SK-N-SH (cell line): Measurements from ENCODE around the gene ZFP69. TPM values are rescaled to one million over a fixed set of nuclear protein-coding genes. Genes with fewer than 3 reads are reported as not detected.

ENCODE experiments used
- CTCF ChIA-PET: fragments of 300-600, 350-600 bp; formaldehyde crosslinking; extraction: SDS; loops from one replicate; lab custom pipeline; 2021; lab: Yijun Ruan, JAX
- POLR2A ChIA-PET: fragments of 350-600 bp; sonication (Branson Sonifier 250); formaldehyde crosslinking; extraction: SDS; loops from one replicate; lab custom pipeline; 2020; ENCODE audit warnings: antibody characterized with exemption, inconsistent platforms; lab: Yijun Ruan, JAX
- DNase-seq: peaks from one replicate; pipeline ENCODE4 v3.0.0; 2012
- H2AFZ ChIP-seq: fragments of 200-600 bp; sonication (generic); 2 replicates; pipeline ENCODE4 v1.8.1; 2016; ENCODE audit warnings: antibody characterized with exemption, mild to moderate bottlenecking, low read depth
- H3F3A ChIP-seq: fragments of 200-600 bp; sonication (generic); replicated peaks from 2 replicates; pipeline ENCODE3; 2016; ENCODE audit warnings: antibody characterized with exemption, mild to moderate bottlenecking; ENCODE audit not compliant: insufficient read depth
- H3K27ac ChIP-seq, 2 experiments: fragments of 200-500 bp in 1 of 2; fragments of 200-600 bp in 1 of 2; sonication (Bioruptor generic) in 1 of 2; sonication (generic), shearing (Covaris generic) in 1 of 2; 2 replicates each; pipeline versions ENCODE4 v1.5.1 to v1.6.1; 2014 to 2016; ENCODE audit warnings: low read depth in 2 of 2, inconsistent platforms in 1 of 2, low read length in 1 of 2, mild to moderate bottlenecking in 1 of 2, mixed read lengths in 1 of 2
- H3K27me3 ChIP-seq: fragments of 200-600 bp; sonication (generic), shearing (Covaris generic); 2 replicates; pipeline ENCODE4 v1.6.1; 2016; ENCODE audit warnings: mixed run types; ENCODE audit not compliant: insufficient read depth
- H3K36me3 ChIP-seq, 2 experiments: fragments of 200-500 bp in 1 of 2; fragments of 200-600 bp in 1 of 2; sonication (Bioruptor generic) in 1 of 2; sonication (generic) in 1 of 2; replicated peaks in 1 of 2; 2 replicates each; pipeline versions ENCODE3 to v1.5.1; 2014 to 2016; ENCODE audit warnings: low read length in 1 of 2, mild to moderate bottlenecking in 1 of 2; ENCODE audit not compliant: insufficient read depth in 2 of 2, control insufficient read depth in 1 of 2
- H3K4me1 ChIP-seq, 2 experiments: fragments of 200-500 bp in 1 of 2; fragments of 200-600 bp in 1 of 2; sonication (Bioruptor generic) in 1 of 2; sonication (generic), shearing (Covaris generic) in 1 of 2; 2 replicates each; pipeline versions ENCODE4 v1.5.1 to v1.6.1; 2014 to 2016; ENCODE audit warnings: low read depth in 1 of 2, low read length in 1 of 2, mixed run types in 1 of 2; ENCODE audit not compliant: insufficient read depth in 2 of 2, control insufficient read depth in 1 of 2
- H3K4me2 ChIP-seq: fragments of 200-600 bp; sonication (generic), shearing (Covaris generic); 2 replicates; pipeline ENCODE4 v1.6.1; 2017; ENCODE audit warnings: mixed run types
- H3K4me3 ChIP-seq, 2 experiments: fragments of 200-500 bp in 1 of 2; fragments of 200-600 bp in 1 of 2; sonication (Bioruptor generic) in 1 of 2; sonication (generic), shearing (Covaris generic) in 1 of 2; 2 replicates each; pipeline versions ENCODE4 v1.5.1 to v1.8.1; 2014 to 2016; ENCODE audit warnings: low read depth in 2 of 2, inconsistent platforms in 1 of 2, low read length in 1 of 2, mild to moderate bottlenecking in 1 of 2, mixed read lengths in 1 of 2, moderate library complexity in 1 of 2
- H3K79me2 ChIP-seq: fragments of 200-600 bp; sonication (generic); 2 replicates; pipeline ENCODE4 v1.8.1; 2017; ENCODE audit warnings: mild to moderate bottlenecking; ENCODE audit not compliant: insufficient read depth
- H3K9ac ChIP-seq: fragments of 200-600 bp; sonication (generic); 2 replicates; pipeline ENCODE4 v1.6.1; 2017; ENCODE audit warnings: mixed run types
- H3K9me2 ChIP-seq: fragments of 200-600 bp; sonication (generic); 2 replicates; pipeline ENCODE4 v1.6.1; 2017; ENCODE audit warnings: mixed run types
- H3K9me3 ChIP-seq: fragments of 200-600 bp; sonication (generic); 2 replicates; pipeline ENCODE4 v1.6.1; 2017; ENCODE audit warnings: mixed run types, mild to moderate bottlenecking, moderate library complexity
- H4K20me1 ChIP-seq: fragments of 200-600 bp; sonication (generic); 2 replicates; pipeline ENCODE4 v1.6.1; 2017; ENCODE audit warnings: mild to moderate bottlenecking, mixed run types; ENCODE audit not compliant: insufficient read depth
- EZH2phosphoT487 ChIP-seq: fragments of 200-600 bp; sonication (generic); IDR thresholded peaks from 2 replicates; pipeline ENCODE4 v1.6.1; 2017; ENCODE audit warnings: low read depth, mixed run types, mild to moderate bottlenecking, antibody characterized with exemption, moderate library complexity, borderline replicate concordance
- FOSL2 ChIP-seq: IDR thresholded peaks from 2 replicates; pipeline ENCODE4 v1.4.0; 2012; ENCODE audit warnings: low read depth, mild to moderate bottlenecking, moderate library complexity, borderline replicate concordance
- GABPA ChIP-seq: IDR thresholded peaks from 2 replicates; pipeline ENCODE4 v1.4.0; 2012; ENCODE audit warnings: low read depth, mild to moderate bottlenecking
- JUND ChIP-seq: IDR thresholded peaks from 2 replicates; pipeline ENCODE4 v1.4.0; 2012
- MXI1 ChIP-seq: IDR thresholded peaks from 2 replicates; pipeline ENCODE4 v1.6.1; 2012; ENCODE audit warnings: mild to moderate bottlenecking, low read depth, low read length, improper control_type of control experiment
- NFIC ChIP-seq: IDR thresholded peaks from 2 replicates; pipeline ENCODE4 v1.4.0; 2012; ENCODE audit warnings: borderline replicate concordance
- NRF1 ChIP-seq: IDR thresholded peaks from 2 replicates; pipeline ENCODE4 v1.6.1; 2012; ENCODE audit warnings: low read depth, mild to moderate bottlenecking, low read length
- RAD21 ChIP-seq: IDR thresholded peaks from 2 replicates; pipeline ENCODE4 v1.6.1; 2012; ENCODE audit warnings: mild to moderate bottlenecking, low read length
- SMC3 ChIP-seq: IDR thresholded peaks from 2 replicates; pipeline ENCODE4 v1.6.1; 2012; ENCODE audit warnings: low read depth, low read length, improper control_type of control experiment
- TAF1 ChIP-seq: IDR thresholded peaks from 2 replicates; pipeline ENCODE4 v1.6.1; 2012; ENCODE audit warnings: low read depth, mild to moderate bottlenecking, low read length, moderate library complexity, borderline replicate concordance
- TEAD4 ChIP-seq: IDR thresholded peaks from 2 replicates; pipeline ENCODE4 v1.4.0; 2012; ENCODE audit warnings: mild to moderate bottlenecking, borderline replicate concordance; ENCODE audit not compliant: insufficient read depth
- WGBS: methylation state at CpG from one replicate; pipeline ENCODE4 v1.1.6; 2017; ENCODE audit warnings: low lambda C conversion rate; 5-methylcytosine and 5-hydroxymethylcytosine counted together
- polyA plus RNA-seq, 3 experiments: library from polyadenylated mRNA; depleted of rRNA; stranded (reverse); fragments of >200 nt; gene quantifications; 2 replicates each; pipeline ENCODE4 v1.2.3, GENCODE V29; 2012
- TF ChIP-seq, protein P1 (sequence below): IDR thresholded peaks from 2 replicates; pipeline ENCODE4 v1.4.0; 2012; ENCODE audit warnings: low read depth, borderline replicate concordance
- TF ChIP-seq, protein P2 (sequence below): IDR thresholded peaks from 2 replicates; pipeline ENCODE4; 2012
- TF ChIP-seq, protein P3 (sequence below): fragments of 200-600 bp; sonication (generic); IDR thresholded peaks from 2 replicates; pipeline ENCODE4 v1.6.1; 2017; ENCODE audit warnings: antibody characterized with exemption, mild to moderate bottlenecking, moderate library complexity

ZFP69 gene
- polyA plus RNA-seq, 1 of the 3 experiments (the other 2 are of a cell fraction), result 1.9 TPM

DNA sequence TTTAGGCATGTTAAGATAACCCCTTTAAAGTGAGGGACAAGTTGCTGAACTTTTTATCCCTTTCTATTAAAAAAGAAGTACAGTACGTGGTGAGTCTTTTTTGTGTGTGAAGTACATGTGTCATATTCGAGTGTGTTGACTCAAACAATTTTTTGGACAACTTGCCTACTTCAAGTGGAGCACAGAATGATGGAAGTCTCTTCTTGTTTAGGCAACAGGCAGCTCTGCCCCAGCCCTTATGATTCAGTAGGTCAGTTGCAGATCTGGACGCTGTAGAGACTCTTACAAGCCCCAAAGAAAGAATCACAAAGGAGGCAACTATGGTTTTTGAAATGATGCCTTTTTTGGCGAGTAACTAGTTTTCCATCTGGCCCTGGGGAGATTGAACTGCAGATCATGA, 41.2 kb upstream of the ZFP69 start:
- 77% methylated on average over 4 of the region's 4 CpGs for WGBS
- no peak overlapping the region for H3K4me2 ChIP-seq
- TF ChIP-seq, protein P1, sequence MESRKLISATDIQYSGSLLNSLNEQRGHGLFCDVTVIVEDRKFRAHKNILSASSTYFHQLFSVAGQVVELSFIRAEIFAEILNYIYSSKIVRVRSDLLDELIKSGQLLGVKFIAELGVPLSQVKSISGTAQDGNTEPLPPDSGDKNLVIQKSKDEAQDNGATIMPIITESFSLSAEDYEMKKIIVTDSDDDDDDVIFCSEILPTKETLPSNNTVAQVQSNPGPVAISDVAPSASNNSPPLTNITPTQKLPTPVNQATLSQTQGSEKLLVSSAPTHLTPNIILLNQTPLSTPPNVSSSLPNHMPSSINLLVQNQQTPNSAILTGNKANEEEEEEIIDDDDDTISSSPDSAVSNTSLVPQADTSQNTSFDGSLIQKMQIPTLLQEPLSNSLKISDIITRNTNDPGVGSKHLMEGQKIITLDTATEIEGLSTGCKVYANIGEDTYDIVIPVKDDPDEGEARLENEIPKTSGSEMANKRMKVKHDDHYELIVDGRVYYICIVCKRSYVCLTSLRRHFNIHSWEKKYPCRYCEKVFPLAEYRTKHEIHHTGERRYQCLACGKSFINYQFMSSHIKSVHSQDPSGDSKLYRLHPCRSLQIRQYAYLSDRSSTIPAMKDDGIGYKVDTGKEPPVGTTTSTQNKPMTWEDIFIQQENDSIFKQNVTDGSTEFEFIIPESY, result no peak
- no peak for TF ChIP-seq TAF1
- TF ChIP-seq NRF1, result no peak
- no peak for TF ChIP-seq TEAD4
- no peak for TF ChIP-seq JUND
- TF ChIP-seq, protein P2, sequence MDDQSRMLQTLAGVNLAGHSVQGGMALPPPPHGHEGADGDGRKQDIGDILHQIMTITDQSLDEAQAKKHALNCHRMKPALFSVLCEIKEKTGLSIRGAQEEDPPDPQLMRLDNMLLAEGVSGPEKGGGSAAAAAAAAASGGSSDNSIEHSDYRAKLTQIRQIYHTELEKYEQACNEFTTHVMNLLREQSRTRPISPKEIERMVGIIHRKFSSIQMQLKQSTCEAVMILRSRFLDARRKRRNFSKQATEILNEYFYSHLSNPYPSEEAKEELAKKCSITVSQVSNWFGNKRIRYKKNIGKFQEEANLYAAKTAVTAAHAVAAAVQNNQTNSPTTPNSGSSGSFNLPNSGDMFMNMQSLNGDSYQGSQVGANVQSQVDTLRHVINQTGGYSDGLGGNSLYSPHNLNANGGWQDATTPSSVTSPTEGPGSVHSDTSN, result no peak
- TF ChIP-seq GABPA, result no peak
- TF ChIP-seq EZH2phosphoT487, result no peak
- no peak for TF ChIP-seq NFIC
- no peak for TF ChIP-seq MXI1
- TF ChIP-seq, all 33 proteins: peak for 0
- Histone ChIP-seq H4K20me1 (no peaks in the 10 kb centered on the region), H2AFZ (no peak overlapping the region), H3K9me3 (no peaks in the 10 kb centered on the region), H3K4me1 (no peaks in the 10 kb centered on the region), H3F3A (no peaks in the 10 kb centered on the region), H3K36me3 (peaks cover 0 to 3% of the 10 kb centered on the region in 2 experiments), H3K27me3 (no peaks in the 10 kb centered on the region), H3K27ac (no peak overlapping the region), H3K4me3 (no peak overlapping the region), H3K9me2 (no peaks in the 10 kb centered on the region), H3K9ac (no peak overlapping the region), H3K79me2 (no peaks in the 10 kb centered on the region)
- ChIA-PET POLR2A (no interaction called here), CTCF (interaction anchor here (1.4 to 4.2 kb wide), 3 partner anchors 31 to 291 kb away, joined by 3 to 30 read pairs (median 12); no protein-coding TSS in a partner anchor)
- DNase-seq, result no peak

DNA sequence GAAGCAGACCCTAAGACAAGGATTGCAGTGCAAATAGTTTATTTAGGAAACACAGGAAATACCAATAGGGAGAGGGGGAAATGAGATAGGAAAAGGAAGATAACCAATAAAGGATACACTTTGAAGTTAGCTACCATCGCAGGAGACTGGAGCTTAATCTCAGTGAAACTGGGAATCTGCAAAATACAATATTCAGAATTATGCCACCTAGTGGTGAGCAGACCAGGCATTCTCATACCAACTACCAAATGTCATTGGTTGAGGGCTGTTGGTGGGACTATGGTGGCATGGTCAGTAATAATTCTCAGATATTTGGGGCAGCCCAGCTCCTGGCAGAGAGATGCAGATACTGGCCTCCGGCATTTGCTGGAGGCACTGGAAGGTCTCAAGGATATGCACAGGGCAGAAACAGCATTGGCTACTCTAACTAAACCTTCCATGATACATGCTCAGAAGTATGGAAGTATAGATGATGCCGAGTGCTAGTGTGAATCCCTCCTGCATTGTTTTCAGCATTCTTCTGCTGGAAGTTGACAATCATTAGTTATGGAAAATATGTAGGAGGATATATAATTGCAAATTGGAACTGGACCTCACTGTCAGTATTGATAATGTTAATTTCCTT, 38.6 kb upstream of the ZFP69 start:
- CTCF ChIA-PET, result interaction anchor here (0.6 to 4.2 kb wide), 28 partner anchors 9 to 494 kb away, joined by 3 to 30 read pairs (median 4); partner anchors contain the start of genes ZFP69 and ZFP69B
- Histone ChIP-seq H3K9me2 (no peaks in the 10 kb centered on the region), H3K4me1 (no peaks in the 10 kb centered on the region), H3K4me3 (no peak overlapping the region), H4K20me1 (no peaks in the 10 kb centered on the region), H3K79me2 (no peaks in the 10 kb centered on the region), H3K9ac (no peak overlapping the region), H3K27me3 (no peaks in the 10 kb centered on the region), H3K4me2 (no peak overlapping the region), H3K9me3 (no peaks in the 10 kb centered on the region), H2AFZ (no peak overlapping the region), H3K27ac (no peak overlapping the region), H3F3A (no peaks in the 10 kb centered on the region), H3K36me3 (no peaks in the 10 kb centered on the region)
- 71% methylated on average over 3 of the region's 3 CpGs for WGBS
- POLR2A ChIA-PET, result no interaction called here
- TF ChIP-seq SMC3 (peak; percentile 46), FOSL2 (no peak), GABPA (no peak), RAD21 (peak; percentile 52)
- TF ChIP-seq, protein P3, sequence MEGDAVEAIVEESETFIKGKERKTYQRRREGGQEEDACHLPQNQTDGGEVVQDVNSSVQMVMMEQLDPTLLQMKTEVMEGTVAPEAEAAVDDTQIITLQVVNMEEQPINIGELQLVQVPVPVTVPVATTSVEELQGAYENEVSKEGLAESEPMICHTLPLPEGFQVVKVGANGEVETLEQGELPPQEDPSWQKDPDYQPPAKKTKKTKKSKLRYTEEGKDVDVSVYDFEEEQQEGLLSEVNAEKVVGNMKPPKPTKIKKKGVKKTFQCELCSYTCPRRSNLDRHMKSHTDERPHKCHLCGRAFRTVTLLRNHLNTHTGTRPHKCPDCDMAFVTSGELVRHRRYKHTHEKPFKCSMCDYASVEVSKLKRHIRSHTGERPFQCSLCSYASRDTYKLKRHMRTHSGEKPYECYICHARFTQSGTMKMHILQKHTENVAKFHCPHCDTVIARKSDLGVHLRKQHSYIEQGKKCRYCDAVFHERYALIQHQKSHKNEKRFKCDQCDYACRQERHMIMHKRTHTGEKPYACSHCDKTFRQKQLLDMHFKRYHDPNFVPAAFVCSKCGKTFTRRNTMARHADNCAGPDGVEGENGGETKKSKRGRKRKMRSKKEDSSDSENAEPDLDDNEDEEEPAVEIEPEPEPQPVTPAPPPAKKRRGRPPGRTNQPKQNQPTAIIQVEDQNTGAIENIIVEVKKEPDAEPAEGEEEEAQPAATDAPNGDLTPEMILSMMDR, result peak; percentile 67
- TF ChIP-seq, protein P1, result no peak
- peak; percentile 75 for DNase-seq
